Liver (tissue), 9 donors: ENCODE measurements around the gene ANGPTL7. TPM values are rescaled to one million over a fixed set of nuclear protein-coding genes. Genes with fewer than 3 reads are reported as not detected.

ENCODE experiments used
- DNase-seq: peaks from one replicate; pipeline ENCODE4 v3.0.0-alpha.2; 2017; ENCODE audit warnings: low spot score
- H3K27ac ChIP-seq, 2 donors: one replicate each; pipeline ENCODE4 v1.7.0; 2013; ENCODE audit warnings: inconsistent platforms in 2 of 2, low read length in 2 of 2, control low read depth in 1 of 2, low read depth in 1 of 2, mild to moderate bottlenecking in 1 of 2
- H3K27me3 ChIP-seq, 4 donors: one replicate each; pipeline versions ENCODE4 v1.6.1 to v1.7.0; 2013; ENCODE audit warnings: low read length in 3 of 4, inconsistent platforms in 1 of 4, mild to moderate bottlenecking in 1 of 4, moderate library complexity in 1 of 4; ENCODE audit not compliant: control insufficient read depth in 4 of 4, insufficient read depth in 4 of 4
- H3K36me3 ChIP-seq, 4 donors: one replicate each; pipeline versions ENCODE4 v1.6.1 to v1.7.0; 2013; ENCODE audit warnings: low read length in 3 of 4, mild to moderate bottlenecking in 3 of 4, low read depth in 1 of 4, moderate library complexity in 1 of 4; ENCODE audit not compliant: control insufficient read depth in 4 of 4, insufficient read depth in 3 of 4
- H3K4me1 ChIP-seq, 4 donors: one replicate each; pipeline versions ENCODE4 v1.6.1 to v1.7.0; 2013; ENCODE audit warnings: low read length in 3 of 4, mild to moderate bottlenecking in 3 of 4, moderate library complexity in 1 of 4; ENCODE audit not compliant: control insufficient read depth in 4 of 4, insufficient read depth in 4 of 4
- H3K4me3 ChIP-seq, 3 donors: one replicate each; pipeline versions ENCODE4 v1.6.1 to v1.7.0; 2013; ENCODE audit warnings: low read length in 3 of 3, control low read depth in 1 of 3, low read depth in 1 of 3, mild to moderate bottlenecking in 1 of 3
- H3K9ac ChIP-seq, 2 donors: one replicate each; pipeline ENCODE4 v1.7.0; 2013; ENCODE audit warnings: low read length in 2 of 2, mild to moderate bottlenecking in 2 of 2, moderate library complexity in 2 of 2, control low read depth in 1 of 2, low read depth in 1 of 2
- H3K9me3 ChIP-seq, 4 donors: one replicate each; pipeline versions ENCODE4 v1.6.1 to v1.7.0; 2013; ENCODE audit warnings: low read length in 3 of 4; ENCODE audit not compliant: control insufficient read depth in 4 of 4
- CTCF ChIP-seq: fragments of 150-350 bp; IDR thresholded peaks from 2 replicates; pipeline ENCODE4 v1.5.1; 2017; ENCODE audit warnings: improper control_type of control experiment, low read depth, low read length; ENCODE audit not compliant: missing input control
- FOXA1 ChIP-seq: IDR thresholded peaks from 2 replicates; pipeline ENCODE4 v1.6.1; 2016; ENCODE audit warnings: antibody characterized with exemption
- GABPA ChIP-seq, 2 donors: IDR thresholded peaks in 1 of 2; conservative IDR thresholded peaks in 1 of 2; 2 replicates each; pipeline ENCODE4 v1.6.1; 2016; ENCODE audit warnings: antibody characterized with exemption in 2 of 2, mild to moderate bottlenecking in 1 of 2, moderate library complexity in 1 of 2
- HNF4A ChIP-seq, 2 donors: conservative IDR thresholded peaks; 2 replicates each; pipeline ENCODE4 v1.6.1; 2016; ENCODE audit warnings: antibody characterized with exemption in 2 of 2, mild to moderate bottlenecking in 2 of 2
- HNF4G ChIP-seq: IDR thresholded peaks from 2 replicates; pipeline ENCODE4 v1.6.1; 2016; ENCODE audit warnings: antibody characterized with exemption
- JUND ChIP-seq, 2 donors: IDR thresholded peaks; 2 replicates each; pipeline ENCODE4 v1.6.1; 2016; ENCODE audit warnings: antibody characterized with exemption in 2 of 2
- NR2F2 ChIP-seq: IDR thresholded peaks from 2 replicates; pipeline ENCODE4 v1.6.1; 2016; ENCODE audit warnings: antibody characterized with exemption
- RAD21 ChIP-seq, 2 donors: IDR thresholded peaks; 2 replicates each; pipeline ENCODE4 v1.6.1; 2016; ENCODE audit warnings: antibody characterized with exemption in 2 of 2, mild to moderate bottlenecking in 2 of 2
- REST ChIP-seq: IDR thresholded peaks from 2 replicates; pipeline ENCODE4 v1.6.1; 2016; ENCODE audit warnings: antibody characterized with exemption, mild to moderate bottlenecking
- SP1 ChIP-seq: IDR thresholded peaks from 2 replicates; pipeline ENCODE4 v1.6.1; 2018; ENCODE audit warnings: antibody characterized with exemption, mild to moderate bottlenecking
- YY1 ChIP-seq: IDR thresholded peaks from 2 replicates; pipeline ENCODE4 v1.6.1; 2016; ENCODE audit warnings: antibody characterized with exemption, mild to moderate bottlenecking
- WGBS: extraction: QIAGEN DNeasy Blood & Tissue Kit; methylation state at CpG from one replicate; pipeline ENCODE4 v1.1.7; 2013; 5-methylcytosine and 5-hydroxymethylcytosine counted together
- polyA plus RNA-seq, 2 donors: library from polyadenylated mRNA; stranded (reverse) in 1 of 2; unstranded in 1 of 2; fragments of 200-250 nt in 1 of 2; fragments of >200 nt in 1 of 2; fragmentation: Nextera tagmentation in 1 of 2; extraction: Ambion mirVana in 1 of 2; gene quantifications; one replicate each; pipeline versions ENCODE4 v1.2.1 to v1.2.3, GENCODE V29; 2013 to 2015
- total RNA-seq, 2 donors: library from RNA; depleted of rRNA; stranded (reverse); fragments of >200 nt; gene quantifications; one replicate each; pipeline ENCODE4 v1.2.3, GENCODE V29; 2014
- donor health status: healthy.
- donor health status: healthy.
- donor health status: healthy.
- donor health status: healthy.
- donor health status: healthy.

ANGPTL7 gene
- total and polyA plus RNA-seq, 4 donors, result 0.06 to 0.07 TPM; not detected in 2

- 97% methylated on average over 11 of the region's 11 CpGs for WGBS
- H3K4me3 ChIP-seq, result no peak overlapping the region
- H3K4me1 ChIP-seq, result peaks cover 0 to 7% (median 0%) of the 10 kb centered on the region in 4 donors
- DNase-seq, result no peak
- no peaks in the 10 kb centered on the region for H3K9me3 ChIP-seq
- H3K36me3 ChIP-seq, result peaks cover 0 to 11% (median 5%) of the 10 kb centered on the region in 4 donors
- no peaks in the 10 kb centered on the region for H3K27me3 ChIP-seq
- no peak overlapping the region for H3K9ac ChIP-seq
- H3K27ac ChIP-seq, result no peak overlapping the region
- TF ChIP-seq YY1 (no peak), HNF4G (no peak)
Measured at GRCh38 chr1:11176081-11176706, 13.0 kb upstream of the ANGPTL7 start.

- Histone ChIP-seq H3K4me3 (no peak overlapping the region), H3K4me1 (peaks cover 0 to 7% (median 0%) of the 10 kb centered on the region in 4 donors), H3K27me3 (no peaks in the 10 kb centered on the region), H3K36me3 (peaks cover 3 to 11% (median 7%) of the 10 kb centered on the region in 4 donors), H3K9ac (no peak overlapping the region), H3K27ac (no peak overlapping the region), H3K9me3 (no peaks in the 10 kb centered on the region)
- TF ChIP-seq YY1, result no peak
- no peak for TF ChIP-seq HNF4A (conservative IDR thresholded peaks at IDR 0.05)
- TF ChIP-seq JUND (IDR thresholded peaks at IDR 0.05), result no peak
- no peak for TF ChIP-seq SP1
- TF ChIP-seq GABPA (IDR thresholded peaks at IDR 0.05 in 1 of 2, conservative IDR thresholded peaks at IDR 0.05 in 1 of 2), result no peak
- no peak for TF ChIP-seq NR2F2
- TF ChIP-seq REST, result no peak
- TF ChIP-seq HNF4G, result no peak
- TF ChIP-seq CTCF, result no peak
- TF ChIP-seq RAD21 (IDR thresholded peaks at IDR 0.05), result no peak
- no peak for TF ChIP-seq FOXA1
- DNase-seq, result no peak
- WGBS, result 84% methylated on average over 7 of the region's 7 CpGs
Measured at GRCh38 chr1:11178021-11179015, 10.8 kb upstream of the ANGPTL7 start.
